HepG2 (cell line): ENCODE data around the gene ITGB3. TPM values are rescaled to one million over a fixed set of nuclear protein-coding genes. Genes with fewer than 3 reads are reported as not detected.

ENCODE experiments used
- FOXO1 ChIP-seq: sonication (generic); formaldehyde crosslinking; IDR thresholded peaks from 2 replicates; pipeline ENCODE4 v1.4.0; 2020; ENCODE audit warnings: missing genetic modification reagents
- NCOA1 ChIP-seq: sonication (generic); formaldehyde crosslinking; IDR thresholded peaks from 2 replicates; pipeline ENCODE4 v1.9.0; 2021; ENCODE audit warnings: missing genetic modification reagents
- PPARG ChIP-seq: conservative IDR thresholded peaks from 2 replicates; pipeline ENCODE4 v1.6.1; 2016; ENCODE audit warnings: missing biosample characterization, missing genetic modification reagents
- SRSF9 ChIP-seq: fragments of 200-400 bp; formaldehyde crosslinking; IDR thresholded peaks from 2 replicates; pipeline ENCODE4 v1.6.1; 2018; ENCODE audit warnings: borderline replicate concordance, mild to moderate bottlenecking, low read depth, low read length; ENCODE audit not compliant: insufficient read depth, poor library complexity, severe bottlenecking
- ZBTB7A ChIP-seq: sonication (generic); formaldehyde crosslinking; IDR thresholded peaks from 2 replicates; pipeline ENCODE4 v1.8.0; 2022; ENCODE audit warnings: mild to moderate bottlenecking, missing genetic modification reagents
- ZNF121 ChIP-seq: sonication (generic); formaldehyde crosslinking; IDR thresholded peaks from 2 replicates; pipeline ENCODE4 v1.5.0; 2020; ENCODE audit warnings: mild to moderate bottlenecking, missing genetic modification reagents
- ZNF816 ChIP-seq: sonication (generic); formaldehyde crosslinking; IDR thresholded peaks from 2 replicates; pipeline ENCODE4 v1.8.0; 2022; ENCODE audit warnings: missing genetic modification reagents, mild to moderate bottlenecking, borderline replicate concordance
- polyA plus RNA-seq, 8 experiments: library from polyadenylated mRNA; depleted of rRNA in 3 of 8; stranded (reverse) in 7 of 8; unstranded in 1 of 8; fragments of >200 nt; fragmentation: Illumina TruSeq in 4 of 8; extraction: Trizol in 4 of 8; gene quantifications; 2 replicates each; pipeline versions ENCODE4 v1.2.1 to v1.2.3, GENCODE V29; 2011 to 2016; ENCODE audit warnings: low read depth in 4 of 8, missing spikeins in 1 of 8, mixed read lengths in 1 of 8; ENCODE audit not compliant: insufficient read depth in 1 of 8
- total RNA-seq, 5 experiments: library from RNA; depleted of rRNA; stranded (reverse); fragments of >200 nt; fragmentation: Illumina TruSeq; extraction: Trizol; gene quantifications; 2 replicates each; pipeline ENCODE4 v1.2.3, GENCODE V29; 2016; ENCODE audit warnings: low read depth in 1 of 5
- TF ChIP-seq, protein P1 (sequence below): sonication (generic); formaldehyde crosslinking; IDR thresholded peaks from 2 replicates; pipeline ENCODE4 v1.5.0; 2020; ENCODE audit warnings: missing genetic modification reagents
- TF ChIP-seq, protein P2 (sequence below): sonication (generic); formaldehyde crosslinking; IDR thresholded peaks from 2 replicates; pipeline ENCODE4 v1.4.0; 2020; ENCODE audit warnings: missing genetic modification reagents, borderline replicate concordance
- TF ChIP-seq, protein P3 (sequence below): sonication (generic); formaldehyde crosslinking; IDR thresholded peaks from 2 replicates; pipeline ENCODE4 v1.4.0; 2020; ENCODE audit warnings: missing genetic modification reagents
- TF ChIP-seq, protein P4 (sequence below): sonication (generic); formaldehyde crosslinking; IDR thresholded peaks from 2 replicates; pipeline ENCODE4 v1.4.0; 2020; ENCODE audit warnings: mild to moderate bottlenecking, missing genetic modification reagents

The ITGB3 gene
- total and polyA plus RNA-seq, 2 of the 13 experiments (the other 11 are each of a cell fraction or from before 2014, with no cell fraction given), result 0.09 to 0.31 TPM

DNA sequence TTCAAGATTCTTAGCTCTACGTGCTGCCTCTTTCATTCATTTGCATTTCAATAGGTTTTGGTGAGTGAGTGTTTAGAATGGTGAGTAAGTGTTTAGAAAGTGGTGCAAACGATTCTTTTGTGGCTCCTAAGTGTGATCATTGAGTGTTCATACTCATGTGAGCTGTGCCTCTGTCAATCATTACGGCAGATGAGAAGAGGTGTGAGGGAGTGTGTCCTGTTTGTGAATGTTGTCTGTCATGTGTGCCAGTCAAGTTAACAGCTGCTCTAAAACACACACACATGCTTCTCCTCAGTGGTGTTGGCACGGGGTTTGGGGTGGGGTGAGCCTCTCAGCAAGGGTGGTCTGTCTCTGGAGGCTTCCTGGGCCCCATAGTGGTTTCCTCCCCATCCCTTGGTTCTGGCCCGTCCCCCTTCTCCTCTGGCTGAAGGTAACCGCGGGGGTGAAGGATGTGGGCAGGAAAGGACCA, 33.1 kb upstream of the ITGB3 start (continued):
- TF ChIP-seq, protein P1, sequence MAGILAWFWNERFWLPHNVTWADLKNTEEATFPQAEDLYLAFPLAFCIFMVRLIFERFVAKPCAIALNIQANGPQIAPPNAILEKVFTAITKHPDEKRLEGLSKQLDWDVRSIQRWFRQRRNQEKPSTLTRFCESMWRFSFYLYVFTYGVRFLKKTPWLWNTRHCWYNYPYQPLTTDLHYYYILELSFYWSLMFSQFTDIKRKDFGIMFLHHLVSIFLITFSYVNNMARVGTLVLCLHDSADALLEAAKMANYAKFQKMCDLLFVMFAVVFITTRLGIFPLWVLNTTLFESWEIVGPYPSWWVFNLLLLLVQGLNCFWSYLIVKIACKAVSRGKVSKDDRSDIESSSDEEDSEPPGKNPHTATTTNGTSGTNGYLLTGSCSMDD (CRISPR knock-in tag), result no peak
- TF ChIP-seq, protein P2, sequence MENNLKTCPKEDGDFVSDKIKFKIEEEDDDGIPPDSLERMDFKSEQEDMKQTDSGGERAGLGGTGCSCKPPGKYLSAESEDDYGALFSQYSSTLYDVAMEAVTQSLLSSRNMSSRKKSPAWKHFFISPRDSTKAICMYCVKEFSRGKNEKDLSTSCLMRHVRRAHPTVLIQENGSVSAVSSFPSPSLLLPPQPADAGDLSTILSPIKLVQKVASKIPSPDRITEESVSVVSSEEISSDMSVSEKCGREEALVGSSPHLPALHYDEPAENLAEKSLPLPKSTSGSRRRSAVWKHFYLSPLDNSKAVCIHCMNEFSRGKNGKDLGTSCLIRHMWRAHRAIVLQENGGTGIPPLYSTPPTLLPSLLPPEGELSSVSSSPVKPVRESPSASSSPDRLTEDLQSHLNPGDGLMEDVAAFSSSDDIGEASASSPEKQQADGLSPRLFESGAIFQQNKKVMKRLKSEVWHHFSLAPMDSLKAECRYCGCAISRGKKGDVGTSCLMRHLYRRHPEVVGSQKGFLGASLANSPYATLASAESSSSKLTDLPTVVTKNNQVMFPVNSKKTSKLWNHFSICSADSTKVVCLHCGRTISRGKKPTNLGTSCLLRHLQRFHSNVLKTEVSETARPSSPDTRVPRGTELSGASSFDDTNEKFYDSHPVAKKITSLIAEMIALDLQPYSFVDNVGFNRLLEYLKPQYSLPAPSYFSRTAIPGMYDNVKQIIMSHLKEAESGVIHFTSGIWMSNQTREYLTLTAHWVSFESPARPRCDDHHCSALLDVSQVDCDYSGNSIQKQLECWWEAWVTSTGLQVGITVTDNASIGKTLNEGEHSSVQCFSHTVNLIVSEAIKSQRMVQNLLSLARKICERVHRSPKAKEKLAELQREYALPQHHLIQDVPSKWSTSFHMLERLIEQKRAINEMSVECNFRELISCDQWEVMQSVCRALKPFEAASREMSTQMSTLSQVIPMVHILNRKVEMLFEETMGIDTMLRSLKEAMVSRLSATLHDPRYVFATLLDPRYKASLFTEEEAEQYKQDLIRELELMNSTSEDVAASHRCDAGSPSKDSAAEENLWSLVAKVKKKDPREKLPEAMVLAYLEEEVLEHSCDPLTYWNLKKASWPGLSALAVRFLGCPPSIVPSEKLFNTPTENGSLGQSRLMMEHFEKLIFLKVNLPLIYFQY, result no peak
- TF ChIP-seq ZBTB7A (CRISPR knock-in tag) (no peak), ZNF121 (no peak), PPARG (CRISPR knock-in tag) (no peak), ZNF816 (CRISPR knock-in tag) (no peak), NCOA1 (CRISPR knock-in tag) (no peak), FOXO1 (CRISPR knock-in tag) (no peak), SRSF9 (no peak)
- TF ChIP-seq, protein P3, sequence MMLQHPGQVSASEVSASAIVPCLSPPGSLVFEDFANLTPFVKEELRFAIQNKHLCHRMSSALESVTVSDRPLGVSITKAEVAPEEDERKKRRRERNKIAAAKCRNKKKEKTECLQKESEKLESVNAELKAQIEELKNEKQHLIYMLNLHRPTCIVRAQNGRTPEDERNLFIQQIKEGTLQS (CRISPR knock-in tag), result no peak
- TF ChIP-seq, protein P4, sequence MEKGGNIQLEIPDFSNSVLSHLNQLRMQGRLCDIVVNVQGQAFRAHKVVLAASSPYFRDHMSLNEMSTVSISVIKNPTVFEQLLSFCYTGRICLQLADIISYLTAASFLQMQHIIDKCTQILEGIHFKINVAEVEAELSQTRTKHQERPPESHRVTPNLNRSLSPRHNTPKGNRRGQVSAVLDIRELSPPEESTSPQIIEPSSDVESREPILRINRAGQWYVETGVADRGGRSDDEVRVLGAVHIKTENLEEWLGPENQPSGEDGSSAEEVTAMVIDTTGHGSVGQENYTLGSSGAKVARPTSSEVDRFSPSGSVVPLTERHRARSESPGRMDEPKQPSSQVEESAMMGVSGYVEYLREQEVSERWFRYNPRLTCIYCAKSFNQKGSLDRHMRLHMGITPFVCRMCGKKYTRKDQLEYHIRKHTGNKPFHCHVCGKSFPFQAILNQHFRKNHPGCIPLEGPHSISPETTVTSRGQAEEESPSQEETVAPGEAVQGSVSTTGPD (CRISPR knock-in tag), result no peak
